Activated T-helper 1 cell treated with anti-CD3 and anti-CD28 coated beads, Interleukin-2, amount 50 U/mL, for 16 hours (primary cell): ENCODE data around the gene EML5.

ENCODE experiments used
- DNase-seq, 2 donors: peaks; one replicate each; pipeline ENCODE4 v3.0.0-alpha.2; 2020; ENCODE audit warnings: low read depth in 1 of 2, low spot score in 1 of 2

EML5 gene

DNA sequence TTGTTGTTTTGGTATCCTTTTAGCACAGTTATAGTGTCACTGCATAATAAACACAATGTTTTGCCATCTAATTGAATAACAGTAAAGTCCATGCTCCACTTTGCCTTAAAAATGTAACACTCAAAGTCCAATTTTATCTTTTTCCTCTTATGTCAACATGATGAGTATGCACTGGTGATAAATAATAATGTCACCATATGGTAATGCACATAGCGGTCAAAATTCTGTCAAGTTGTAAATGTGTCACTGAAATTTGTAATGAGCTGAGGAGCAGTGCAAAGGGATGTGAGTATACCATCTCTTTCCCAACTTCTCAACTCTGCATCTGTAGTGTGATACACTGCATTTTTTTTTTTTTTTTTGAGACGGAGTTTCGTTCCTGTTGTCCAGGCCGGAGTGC is 65.7 kb downstream of the EML5 start:
- DNase-seq = no peak

DNA sequence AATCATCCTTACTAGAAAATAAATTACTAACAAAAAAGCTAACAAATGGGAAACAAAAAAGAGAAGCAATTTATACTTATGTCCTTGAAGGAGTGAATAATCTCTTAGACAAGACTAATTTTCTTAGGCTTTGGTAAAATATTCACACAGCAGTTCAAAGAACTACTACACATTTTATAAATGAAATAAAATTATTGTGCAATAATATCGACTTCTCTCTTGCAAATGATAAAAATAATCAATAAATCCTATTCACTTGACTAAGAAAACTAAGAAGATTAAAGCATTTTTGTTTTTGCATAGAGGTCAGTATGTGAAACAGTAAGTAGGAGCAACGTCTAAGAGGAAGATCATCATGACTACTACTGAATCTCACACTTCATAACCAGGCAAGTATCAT is 82.0 kb downstream of the EML5 start:
- DNase-seq = no peak

DNA sequence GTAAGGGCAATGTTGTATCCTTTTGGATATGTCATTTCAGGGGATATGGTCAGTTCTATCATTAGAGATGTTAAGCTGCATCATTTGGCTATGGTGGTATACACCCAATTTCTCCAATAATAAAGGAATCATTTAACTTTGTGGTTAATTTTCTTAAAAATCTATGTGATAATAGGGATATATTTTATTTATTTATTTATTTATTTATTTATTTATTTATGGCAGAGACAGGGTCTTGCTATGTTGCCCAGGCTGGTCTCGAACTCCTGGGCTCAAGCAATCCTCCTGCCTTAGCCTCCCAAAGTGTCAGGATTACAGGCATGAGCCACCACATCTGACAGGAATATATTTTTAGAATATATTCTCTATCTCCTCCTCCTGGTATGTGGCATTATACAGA is 85.7 kb downstream of the EML5 start:
- no peak for DNase-seq

DNA sequence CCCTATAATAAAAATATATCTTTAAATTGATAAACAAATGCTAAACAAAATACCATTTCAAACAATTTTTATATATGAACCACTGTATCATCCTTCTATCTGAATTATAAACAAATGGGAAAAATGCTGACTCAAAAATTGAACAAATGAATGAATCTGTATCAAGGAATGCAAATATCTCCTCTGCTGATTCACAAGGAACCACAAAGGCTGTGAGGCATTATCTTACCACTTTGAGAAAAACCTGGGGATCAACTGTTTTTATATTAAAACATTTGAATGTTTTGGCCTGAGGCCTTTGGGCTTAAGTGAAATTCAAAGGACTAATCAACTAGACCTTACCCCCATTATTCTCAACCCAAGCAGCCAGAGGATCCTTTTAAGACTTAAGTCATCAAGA is 86.3 kb downstream of the EML5 start:
- no peak for DNase-seq

DNA sequence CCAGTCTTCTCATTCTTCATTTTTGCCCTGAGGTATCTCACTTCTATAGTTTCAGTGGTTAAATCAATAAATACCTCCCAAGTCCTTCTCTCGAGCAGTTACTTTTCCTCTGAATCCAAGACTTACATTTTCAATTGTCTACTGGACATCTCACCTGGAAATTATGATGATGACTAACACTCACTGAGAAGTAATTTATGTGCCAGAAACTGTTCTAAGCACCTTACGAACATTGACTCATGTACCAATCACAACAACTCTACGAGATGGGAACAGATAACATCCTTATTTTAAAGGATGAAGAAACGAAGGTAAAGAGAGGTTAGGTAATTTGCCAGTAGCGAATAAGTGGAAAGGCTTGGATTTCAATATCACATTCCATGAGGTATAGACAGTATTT is 94.1 kb downstream of the EML5 start:
- no peak for DNase-seq

DNA sequence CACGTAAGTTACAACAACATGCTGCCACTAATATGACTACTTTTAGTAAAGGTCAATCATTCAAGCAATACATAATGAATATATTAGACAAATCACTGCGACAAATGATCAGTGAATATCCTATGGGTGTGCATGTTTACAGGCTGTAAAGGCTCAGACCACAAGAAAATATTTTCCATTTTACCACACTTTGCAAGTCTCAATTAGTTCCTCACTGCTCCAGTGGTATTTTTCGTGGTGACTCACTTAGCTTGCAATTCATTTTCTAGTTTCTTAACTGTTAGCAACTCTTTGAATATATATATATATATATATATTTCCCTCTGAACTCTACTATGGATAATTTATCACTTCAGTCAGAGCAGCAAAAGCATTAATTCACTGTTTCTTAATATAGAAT is 96.9 kb downstream of the EML5 start:
- DNase-seq = no peak

DNA sequence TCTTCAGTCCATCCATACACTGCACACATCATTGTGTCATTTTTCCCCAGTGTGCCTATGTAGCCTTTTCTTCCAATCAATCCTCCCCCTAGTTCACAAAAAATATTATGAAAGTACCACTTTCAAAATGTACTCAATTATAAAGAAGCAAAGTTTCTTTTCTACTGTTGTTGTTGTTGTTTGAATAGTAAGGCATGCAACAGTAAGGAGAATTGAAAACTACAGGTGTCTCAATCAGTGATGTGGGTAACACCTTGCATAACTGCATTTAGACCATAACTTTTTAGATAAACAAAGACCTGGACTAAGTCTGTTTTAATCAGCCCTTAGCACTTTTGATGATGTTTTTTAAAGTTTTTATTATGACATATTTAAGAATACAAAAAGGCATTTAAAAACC is 104.4 kb downstream of the EML5 start:
- DNase-seq = no peak

DNA sequence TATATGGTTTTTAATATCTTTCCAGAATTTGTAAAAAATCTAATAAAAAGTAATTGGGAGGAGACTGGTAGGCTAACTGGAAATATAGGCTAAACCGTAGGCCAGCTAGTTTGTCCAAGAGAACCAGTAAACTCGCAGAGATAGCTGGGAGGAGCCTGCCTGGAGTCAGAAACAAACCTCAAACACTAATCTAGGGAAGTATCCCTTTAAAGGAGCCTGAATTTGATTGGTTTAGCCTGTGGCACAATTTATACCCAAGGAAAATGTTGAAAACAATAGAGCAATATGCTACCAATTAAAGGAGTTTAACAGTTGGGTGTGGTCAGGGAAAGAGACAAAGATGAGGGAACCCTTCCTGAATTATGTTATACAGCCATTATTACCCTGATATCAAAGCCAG is 109.6 kb downstream of the EML5 start:
- no peak for DNase-seq

DNA sequence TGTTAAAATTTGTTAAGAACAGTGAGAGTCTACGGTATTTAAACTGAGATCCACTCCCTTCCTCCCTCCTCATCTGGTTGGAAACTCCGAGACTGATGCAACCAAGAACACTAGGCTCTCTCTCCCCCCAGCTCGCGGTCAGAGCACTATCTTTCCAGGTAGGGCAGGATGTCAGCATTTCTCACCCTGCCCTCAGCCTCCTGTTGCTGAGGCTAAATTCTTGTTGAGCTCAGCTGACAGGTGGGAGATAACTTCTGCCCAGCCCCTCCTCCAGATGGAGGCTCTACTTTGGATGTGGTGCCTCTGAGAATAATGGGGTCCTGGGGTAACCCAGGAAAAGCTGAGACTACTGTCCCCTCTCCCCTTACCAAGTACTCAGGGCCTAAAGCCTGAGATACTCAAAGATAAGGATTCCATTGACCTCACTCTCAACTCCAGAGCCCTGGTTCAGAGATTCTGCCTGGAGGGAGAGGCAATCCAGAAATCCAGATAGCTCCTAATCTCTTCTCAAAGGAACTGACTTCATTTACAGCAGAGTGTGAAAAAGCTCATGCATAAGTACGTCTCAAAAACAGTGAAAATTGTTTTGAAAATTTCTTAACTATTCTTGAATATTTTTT is 110.1 kb downstream of the EML5 start:
- DNase-seq = no peak

DNA sequence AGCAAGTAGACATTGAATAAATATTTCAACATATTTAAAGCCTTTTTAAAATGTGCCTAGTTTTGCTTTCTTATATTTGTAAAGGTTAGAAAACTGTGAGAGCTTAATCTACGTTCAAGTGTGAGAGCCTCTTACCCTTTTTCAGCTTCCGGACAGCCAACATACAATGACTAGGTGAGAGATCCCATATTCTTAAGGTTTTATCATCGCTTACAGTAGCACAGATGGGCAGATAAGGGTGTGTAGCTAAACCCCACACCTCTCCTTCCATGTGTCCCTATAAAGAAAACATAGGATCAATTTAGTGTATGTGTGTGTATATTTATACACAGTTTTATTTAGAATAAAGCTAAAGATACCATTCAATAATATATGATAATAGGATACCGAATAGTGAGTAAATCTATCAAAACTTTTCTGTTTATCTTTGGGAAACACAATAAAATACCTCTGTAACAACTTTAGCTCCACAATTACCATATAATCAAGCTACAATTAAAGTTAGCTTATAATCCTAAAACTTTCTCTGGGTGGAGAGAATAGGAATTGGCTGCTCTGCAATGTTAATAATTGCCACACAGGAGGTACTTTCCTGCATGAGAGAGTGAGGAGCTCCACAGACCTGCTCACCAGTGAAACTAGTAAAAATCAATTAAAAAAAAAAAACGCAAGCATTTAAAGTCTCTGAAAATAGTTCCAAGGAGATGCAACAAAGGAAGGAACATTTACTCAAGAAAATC is 110.8 kb downstream of the EML5 start:
- no peak for DNase-seq

DNA sequence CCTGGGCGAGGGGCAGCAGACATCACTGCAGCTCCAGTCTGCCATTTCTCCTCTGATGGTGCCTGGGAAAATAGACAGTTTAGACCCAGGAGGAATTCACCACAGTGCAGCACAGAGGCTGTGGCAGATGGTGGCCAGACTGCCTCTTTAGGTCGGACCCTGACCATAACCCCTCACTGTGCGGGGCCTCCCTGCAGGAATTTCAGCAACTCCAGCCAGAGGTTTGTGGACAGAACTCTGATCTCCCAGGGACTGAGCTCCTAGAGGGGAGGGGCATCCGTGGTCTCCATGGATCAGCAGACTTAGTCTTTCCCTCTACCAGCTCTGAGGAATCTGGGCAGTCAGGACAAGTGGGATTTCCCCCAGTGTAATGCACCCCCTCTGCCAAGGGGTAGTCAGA is 123.4 kb downstream of the EML5 start:
- no peak for DNase-seq

DNA sequence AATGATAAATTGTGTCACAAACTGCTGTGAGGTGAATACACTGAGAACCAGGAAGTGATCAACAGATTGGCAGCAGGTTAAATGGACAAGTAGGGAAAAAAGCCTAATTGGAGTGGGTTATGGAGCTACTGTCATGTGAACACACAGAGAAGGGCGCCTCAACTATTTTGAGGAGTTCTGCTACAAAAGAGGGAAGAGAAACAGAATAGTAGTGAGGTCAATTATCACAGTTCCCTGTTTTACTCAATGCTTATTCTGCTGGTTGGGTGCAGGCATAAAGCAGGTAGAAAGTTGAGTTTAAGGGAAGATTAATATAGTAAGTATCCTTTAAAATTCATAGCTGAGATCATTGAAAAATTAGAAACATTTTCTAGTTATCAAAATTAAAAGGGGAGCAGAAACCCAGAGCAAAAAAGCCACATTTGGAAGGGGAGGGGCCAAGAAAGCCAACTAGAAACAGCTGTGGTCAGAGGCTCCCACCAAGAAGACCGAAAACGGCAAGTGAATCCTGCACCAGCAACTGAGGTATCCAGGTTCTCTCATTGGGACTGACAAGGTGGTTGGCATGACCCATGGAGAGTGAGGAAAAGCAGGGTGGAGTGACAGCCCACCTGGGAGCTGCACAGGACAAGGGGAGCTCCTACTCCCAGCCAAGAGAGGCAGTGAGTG is 124.2 kb downstream of the EML5 start:
- DNase-seq = no peak

DNA sequence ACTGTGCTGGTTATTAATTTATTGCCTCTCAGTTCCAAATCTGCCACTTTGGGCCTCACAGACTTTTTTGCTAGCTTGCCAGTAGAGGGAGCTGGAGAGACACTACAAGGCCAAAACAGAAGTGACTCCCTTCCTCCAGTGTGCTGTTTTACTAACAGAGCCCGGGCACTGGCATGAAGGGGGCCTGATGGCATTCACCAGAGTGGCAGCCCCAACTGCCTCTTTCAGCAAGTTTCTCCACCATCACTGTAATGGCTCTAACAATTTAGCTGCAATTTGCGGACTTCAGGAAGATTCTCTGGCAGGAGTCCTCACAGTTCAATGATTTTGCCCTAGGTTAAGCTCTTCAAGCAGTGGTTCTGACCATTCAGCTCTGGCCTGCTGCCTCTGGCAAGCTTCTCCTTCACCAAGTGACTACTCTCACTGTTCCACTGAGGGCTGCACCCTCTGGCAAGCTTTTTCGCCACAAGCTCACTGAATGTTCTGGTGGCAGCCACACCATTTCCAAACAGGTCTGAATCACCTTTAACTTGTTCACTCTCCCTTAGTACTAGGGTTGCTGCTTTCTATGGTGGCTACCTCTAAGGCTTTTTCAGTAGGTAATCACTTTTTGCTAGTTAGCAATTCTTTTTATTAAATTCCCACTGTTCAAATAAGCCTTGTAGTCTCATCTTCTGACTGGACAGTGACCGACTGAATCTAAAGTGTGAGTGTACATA is 125.0 kb downstream of the EML5 start:
- DNase-seq = peak in 1 of 2 donors; percentile 8

DNA sequence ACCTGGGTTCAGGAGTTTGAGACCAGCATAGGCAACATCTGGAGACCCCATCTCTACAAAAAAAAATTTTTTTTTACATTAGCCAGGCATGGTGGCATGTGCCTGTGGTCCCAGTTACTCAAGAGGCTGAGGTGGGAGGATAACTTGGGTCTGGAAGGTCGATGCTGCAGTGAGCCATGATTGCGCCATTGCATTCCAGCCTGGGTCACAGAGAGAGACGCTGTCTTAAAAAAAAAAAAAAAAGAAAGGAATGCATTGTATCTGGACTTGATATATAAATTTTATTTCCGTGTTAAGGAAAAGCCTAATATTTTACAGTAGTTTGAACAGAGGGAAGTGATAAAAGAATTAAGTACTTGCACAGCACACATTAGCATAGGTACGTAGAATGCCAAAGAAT is 132.7 kb downstream of the EML5 start:
- no peak for DNase-seq

DNA sequence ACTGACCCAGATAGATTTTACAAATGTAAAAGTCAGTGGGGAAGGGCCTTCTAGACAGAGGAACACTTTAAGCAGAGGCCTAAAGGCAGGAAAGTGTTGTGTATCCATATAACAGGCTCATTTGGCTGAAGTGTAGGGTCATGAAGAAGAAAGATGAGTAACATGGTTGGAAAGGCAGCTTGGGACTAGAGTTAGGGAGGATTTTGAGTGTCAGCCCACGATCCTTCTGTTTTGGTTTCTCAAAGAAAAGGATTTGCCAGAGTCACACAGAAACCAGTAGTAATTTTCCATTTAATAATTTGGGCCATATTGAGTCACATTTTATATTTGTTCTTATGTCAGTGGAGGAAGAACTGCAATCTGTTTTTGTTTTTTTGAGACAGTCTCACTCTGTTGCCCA is 153.5 kb downstream of the EML5 start:
- DNase-seq = no peak

DNA sequence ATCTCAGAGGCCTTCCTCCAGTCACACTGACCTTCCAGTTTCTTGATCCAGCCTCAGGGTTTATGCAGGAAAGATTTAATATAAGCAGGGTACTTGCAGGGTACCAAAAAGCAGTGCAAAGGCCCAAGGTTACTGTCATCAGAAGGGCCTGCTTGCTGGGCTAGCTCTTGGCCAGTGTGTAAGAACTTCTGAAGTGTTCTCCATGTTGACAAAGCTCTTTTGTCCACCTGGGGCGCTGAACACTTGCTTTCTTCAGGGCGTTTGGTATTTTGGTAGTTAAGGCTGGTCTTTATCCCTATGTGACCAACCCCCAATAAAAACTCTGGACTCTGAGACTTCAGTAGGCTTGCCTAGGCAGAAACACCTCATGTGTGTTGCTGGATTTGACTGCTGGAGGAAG is 160.2 kb downstream of the EML5 start:
- DNase-seq = no peak

DNA sequence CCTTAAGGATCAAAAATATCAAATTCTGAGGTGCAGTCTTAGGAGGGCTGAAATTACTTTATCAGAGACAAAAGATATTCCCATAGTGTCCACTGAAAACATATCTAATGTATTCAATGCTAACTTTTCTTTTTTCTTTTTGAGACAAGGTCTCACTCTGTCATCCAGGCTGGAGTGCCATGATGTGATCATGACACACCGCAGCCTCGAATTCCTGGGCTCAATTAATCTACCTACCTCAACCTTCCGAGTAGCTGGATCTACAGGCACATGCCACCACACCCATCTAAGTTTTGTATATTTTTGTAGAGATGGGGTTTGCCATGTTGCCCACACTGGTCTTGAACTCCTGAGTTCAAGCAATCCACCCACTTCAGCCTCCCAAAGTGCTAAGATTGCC is 161.7 kb downstream of the EML5 start:
- DNase-seq = no peak

DNA sequence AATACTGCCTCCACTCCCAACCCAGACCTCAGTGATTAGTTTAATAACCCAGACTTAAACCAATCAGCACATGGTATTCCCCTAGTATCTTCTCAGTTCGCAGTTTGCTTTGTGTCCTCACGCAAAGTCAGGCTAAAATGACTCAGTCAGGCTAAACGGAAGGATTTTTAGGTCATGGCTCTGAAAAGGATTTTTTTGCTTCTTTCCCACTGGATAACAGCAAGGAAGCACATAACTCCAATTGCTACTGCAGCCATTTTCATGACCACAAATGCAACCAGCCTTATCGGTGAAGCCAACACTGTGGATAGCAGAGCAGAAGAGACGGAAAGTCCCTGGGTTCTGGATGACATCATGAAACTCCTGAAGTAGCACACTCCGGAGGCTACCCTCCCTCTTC is 162.2 kb downstream of the EML5 start:
- DNase-seq = no peak

DNA sequence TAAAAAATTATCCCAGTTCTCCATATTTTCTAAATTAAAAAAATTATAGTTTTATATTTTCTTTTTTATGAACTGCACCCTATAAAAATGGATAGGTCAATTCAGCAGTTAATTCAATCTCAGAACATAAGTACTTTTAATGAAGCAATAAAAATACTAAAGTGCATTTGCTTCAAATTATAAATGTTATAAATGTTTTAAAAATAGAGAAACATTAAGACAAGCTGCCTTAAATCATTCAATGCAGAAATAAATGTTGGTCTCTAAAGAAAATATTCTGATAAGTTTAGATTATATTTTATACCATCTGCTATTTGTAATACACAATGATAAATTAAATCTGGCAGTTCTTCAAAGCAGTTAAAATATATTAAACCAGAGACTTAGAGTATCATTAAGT is 164.3 kb downstream of the EML5 start:
- DNase-seq = no peak

DNA sequence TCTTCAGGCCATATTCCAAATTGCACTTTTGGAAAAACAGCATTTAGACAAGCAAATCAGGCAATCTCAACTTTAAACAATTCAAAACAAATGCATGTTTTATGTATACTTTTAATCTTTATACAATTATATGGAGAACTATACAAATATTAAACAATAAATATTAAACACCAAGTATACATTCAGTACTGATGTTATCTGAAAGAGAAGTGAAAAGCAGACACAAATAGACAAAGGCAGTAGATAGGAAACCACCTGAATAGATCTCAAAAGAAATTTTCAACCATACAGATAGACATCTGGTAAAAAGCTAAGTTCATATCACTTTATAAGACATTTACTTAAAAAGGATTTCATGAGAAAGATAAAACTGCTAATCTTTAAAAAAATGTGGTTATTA is 164.7 kb downstream of the EML5 start:
- DNase-seq = no peak

DNA sequence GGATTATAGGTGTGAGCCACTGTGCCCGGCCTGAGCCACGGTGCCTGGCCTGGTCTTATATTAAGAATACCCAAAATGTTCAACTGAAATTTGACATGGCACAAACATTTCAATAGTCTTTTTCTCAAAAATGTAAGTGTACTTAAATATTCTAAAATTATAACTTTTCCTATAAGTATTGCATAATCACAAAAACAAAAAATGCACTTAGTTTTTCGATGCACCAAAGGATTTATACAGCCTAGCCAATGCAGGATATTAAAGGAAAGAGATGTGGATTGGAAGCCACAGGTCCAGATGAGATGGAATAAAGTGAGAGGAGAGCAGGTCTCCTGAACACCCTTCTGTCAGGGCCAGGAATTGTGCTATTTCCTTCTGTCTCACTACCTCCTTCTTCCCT is 167.1 kb downstream of the EML5 start:
- no peak for DNase-seq

DNA sequence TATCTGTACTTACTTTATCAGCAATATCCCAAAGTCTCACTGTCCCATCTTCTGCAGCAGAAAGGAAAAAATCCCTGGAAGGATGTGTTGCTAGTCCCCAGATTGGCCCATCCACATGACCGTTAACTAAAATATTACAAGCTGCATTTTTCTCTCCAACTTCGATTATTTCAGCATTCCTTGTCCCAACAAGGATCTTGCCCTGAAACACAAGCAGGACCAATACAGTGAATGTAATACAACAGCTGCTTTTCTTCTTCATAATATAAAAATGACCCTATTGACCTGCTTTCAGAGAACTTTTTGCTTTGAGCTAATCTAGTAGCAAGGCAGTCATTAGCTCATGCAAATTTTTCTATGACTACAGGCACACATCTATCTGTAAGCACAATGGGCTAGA is 171.7 kb downstream of the EML5 start:
- DNase-seq = no peak
